CD8-positive, alpha-beta memory T cell (primary cell): Measurements from ENCODE around the gene PARD3. TPM values are rescaled to one million over a fixed set of nuclear protein-coding genes. Genes with fewer than 3 reads are reported as not detected.

Experiments used
- CTCF ChIA-PET: fragments of 350-600 bp; sonication (Branson Sonifier 250); formaldehyde crosslinking; loops from one replicate; lab custom pipeline; 2021; ENCODE audit warnings: antibody characterized with exemption; lab: Charles Lee
- POLR2A ChIA-PET: fragments of 350-600 bp; sonication (Branson Sonifier 250); formaldehyde crosslinking; loops from one replicate; lab custom pipeline; 2021; ENCODE audit warnings: antibody characterized with exemption; lab: Charles Lee
- DNase-seq, 5 donors: peaks; one replicate each; pipeline versions ENCODE4 v3.0.0 to v3.0.0-alpha.2; 2020 to 2022; ENCODE audit warnings: mixed read lengths in 1 of 5
- H3K27ac ChIP-seq: one replicate; pipeline ENCODE4 v1.7.0; 2013; ENCODE audit warnings: low read depth, mild to moderate bottlenecking, low read length, moderate library complexity
- H3K27me3 ChIP-seq: 2 replicates; pipeline ENCODE4 v1.7.0; 2013; ENCODE audit warnings: low read length, mild to moderate bottlenecking; ENCODE audit not compliant: insufficient read depth, poor library complexity, severe bottlenecking
- H3K36me3 ChIP-seq: 2 replicates; pipeline ENCODE4 v1.7.0; 2013; ENCODE audit warnings: mild to moderate bottlenecking, low read length, moderate library complexity; ENCODE audit not compliant: insufficient read depth
- H3K4me1 ChIP-seq: 2 replicates; pipeline ENCODE4 v1.7.0; 2013; ENCODE audit warnings: mild to moderate bottlenecking, low read length, moderate library complexity; ENCODE audit not compliant: insufficient read depth
- H3K4me3 ChIP-seq: 2 replicates; pipeline ENCODE4 v1.7.0; 2013; ENCODE audit warnings: mild to moderate bottlenecking, low read length
- H3K9me3 ChIP-seq: 2 replicates; pipeline ENCODE4 v1.7.0; 2013; ENCODE audit warnings: mild to moderate bottlenecking, low read length
- H3K27ac Mint-ChIP-seq, 8 donors: one replicate each; pipeline ENCODE4 v1.8.0; 2020 to 2021; ENCODE audit warnings: mixed read lengths in 8 of 8, mild to moderate bottlenecking in 6 of 8, inconsistent platforms in 3 of 8, moderate library complexity in 3 of 8
- H3K27me3 Mint-ChIP-seq, 2 donors: one replicate each; pipeline ENCODE4 v1.8.0; 2020 to 2021; ENCODE audit warnings: mixed read lengths in 2 of 2, mild to moderate bottlenecking in 1 of 2, moderate library complexity in 1 of 2
- H3K36me3 Mint-ChIP-seq, 3 donors: one replicate each; pipeline ENCODE4 v1.8.0; 2020 to 2021; ENCODE audit warnings: mixed read lengths in 3 of 3, inconsistent platforms in 1 of 3, mild to moderate bottlenecking in 1 of 3
- H3K4me1 Mint-ChIP-seq, 3 donors: one replicate each; pipeline ENCODE4 v1.8.0; 2020 to 2021; ENCODE audit warnings: mixed read lengths in 3 of 3, inconsistent platforms in 1 of 3, mild to moderate bottlenecking in 1 of 3
- H3K4me3 Mint-ChIP-seq, 7 donors: one replicate each; pipeline ENCODE4 v1.8.0; 2020 to 2021; ENCODE audit warnings: mixed read lengths in 7 of 7, mild to moderate bottlenecking in 6 of 7, moderate library complexity in 4 of 7, inconsistent platforms in 2 of 7
- H3K9me3 Mint-ChIP-seq, 5 donors: one replicate each; pipeline ENCODE4 v1.8.0; 2020 to 2022; ENCODE audit warnings: mixed read lengths in 5 of 5, mild to moderate bottlenecking in 3 of 5, moderate library complexity in 2 of 5, inconsistent platforms in 1 of 5
- polyA plus RNA-seq: library from polyadenylated mRNA; unstranded; fragments of 300-500 nt; fragmentation: Illumina TruSeq; gene quantifications from one replicate; pipeline ENCODE4 v1.2.3, GENCODE V29; 2021
- total RNA-seq, 2 experiments: library from RNA; stranded (reverse); gene quantifications; one replicate each; pipeline ENCODE4 v1.2.3, GENCODE V29; 2021

PARD3 gene
- total and polyA plus RNA-seq, 3 experiments from 2014 or later, result 0.27 to 0.46 TPM; not detected in 1

DNA sequence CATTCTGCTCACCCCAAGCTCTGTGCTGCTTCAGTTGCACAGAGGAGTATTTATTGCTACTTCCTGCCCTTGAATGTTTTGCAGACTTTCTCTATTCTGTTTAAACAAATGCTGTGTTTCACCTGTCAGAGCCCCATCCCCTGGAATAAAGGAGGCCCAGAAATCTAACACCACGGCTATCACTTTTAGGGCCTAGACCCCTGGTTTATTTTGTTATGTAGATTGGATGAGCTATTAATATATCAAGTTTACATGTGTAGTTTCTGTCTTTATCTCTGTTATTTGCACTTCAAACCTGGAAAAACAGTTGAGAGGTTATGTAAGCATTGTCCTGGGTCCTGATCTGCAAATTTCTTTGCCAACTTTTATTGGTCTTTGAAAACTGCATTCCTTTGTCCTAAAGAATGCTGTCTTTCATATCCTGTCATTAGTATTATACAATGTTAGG, 630.1 kb downstream of the PARD3 start:
- H3K4me3 ChIP-seq, result no peak overlapping the region
- no peaks in the 10 kb centered on the region for H3K9me3 ChIP-seq
- DNase-seq, result no peak
- Mint-ChIP-seq H3K27ac (no peak overlapping the region), H3K9me3 (peaks cover 0 to 2% (median 0%) of the 10 kb centered on the region in 5 donors), H3K27me3 (no peaks in the 10 kb centered on the region), H3K36me3 (no peaks in the 10 kb centered on the region), H3K4me3 (no peak overlapping the region), H3K4me1 (no peaks in the 10 kb centered on the region)
- H3K4me1 ChIP-seq, result no peaks in the 10 kb centered on the region
- no peak overlapping the region for H3K27ac ChIP-seq
- no peaks in the 10 kb centered on the region for H3K36me3 ChIP-seq
- H3K27me3 ChIP-seq, result no peaks in the 10 kb centered on the region
- POLR2A ChIA-PET, result no interaction called here
- CTCF ChIA-PET, result no interaction called here

DNA sequence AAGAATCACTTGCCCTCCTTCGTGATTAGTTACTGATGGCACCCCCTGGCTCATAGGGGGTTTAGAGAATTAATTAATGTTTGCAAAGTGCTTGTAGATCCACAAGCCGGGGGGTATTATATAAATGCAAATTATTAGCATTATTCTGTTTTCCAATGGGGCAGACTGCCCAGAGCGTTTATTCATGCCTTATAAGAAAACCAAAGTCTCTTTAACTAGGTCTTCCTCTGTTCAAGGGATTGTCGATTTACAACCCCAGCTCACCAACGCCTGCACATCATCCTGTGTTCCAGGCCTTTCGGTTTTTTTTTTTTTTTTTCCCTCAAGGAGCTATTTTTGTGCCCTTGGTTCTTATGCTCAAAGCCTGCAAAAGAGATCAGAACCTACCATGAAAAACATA, 630.7 kb downstream of the PARD3 start:
- Mint-ChIP-seq H3K9me3 (peaks cover 0 to 2% (median 0%) of the 10 kb centered on the region in 5 donors), H3K36me3 (no peaks in the 10 kb centered on the region), H3K27me3 (no peaks in the 10 kb centered on the region), H3K4me1 (no peaks in the 10 kb centered on the region), H3K27ac (peak overlapping the region in 1 of 8 donors; percentile 34), H3K4me3 (no peak overlapping the region)
- H3K4me3 ChIP-seq, result no peak overlapping the region
- ChIA-PET CTCF (no interaction called here), POLR2A (no interaction called here)
- no peaks in the 10 kb centered on the region for H3K9me3 ChIP-seq
- DNase-seq, result no peak
- H3K4me1 ChIP-seq, result no peaks in the 10 kb centered on the region
- no peak overlapping the region for H3K27ac ChIP-seq
- H3K36me3 ChIP-seq, result no peaks in the 10 kb centered on the region
- H3K27me3 ChIP-seq, result no peaks in the 10 kb centered on the region

DNA sequence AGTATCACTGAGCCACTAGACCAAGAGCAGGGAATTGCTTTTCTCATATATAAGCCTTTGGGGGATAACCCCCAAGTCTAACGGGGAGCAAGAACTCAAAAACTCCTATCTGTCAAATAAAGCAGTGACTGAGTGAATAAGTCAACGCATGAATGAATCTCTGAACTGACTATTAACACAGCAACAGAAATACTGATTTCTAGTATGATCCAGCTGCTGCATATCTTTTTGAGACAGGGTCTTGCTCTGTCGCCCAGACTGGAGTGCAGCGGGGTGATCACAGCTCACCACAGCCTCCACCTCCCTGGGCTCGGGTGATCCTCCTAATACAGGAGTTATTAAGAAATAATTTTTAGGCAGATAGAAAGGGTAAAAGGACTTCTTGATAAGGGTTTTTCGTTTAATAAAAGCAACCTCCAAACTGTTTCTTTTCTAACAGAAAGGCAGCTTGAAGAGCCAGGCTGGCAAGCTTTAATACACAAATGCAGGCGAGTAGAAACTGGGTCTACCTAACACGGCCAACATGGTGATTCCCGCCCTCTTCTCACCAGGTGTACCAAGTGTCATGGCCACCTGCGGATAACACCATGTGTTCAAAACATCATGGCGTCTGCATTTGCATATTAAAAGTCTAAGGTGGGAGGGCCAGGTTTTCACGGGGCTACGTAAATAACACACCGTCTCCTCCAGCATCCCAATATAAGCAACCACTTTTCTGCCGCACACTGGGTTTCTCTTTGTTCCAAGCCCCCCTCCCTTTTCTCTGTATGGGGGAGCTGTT, 631.9 kb downstream of the PARD3 start:
- H3K4me1 ChIP-seq, result no peaks in the 10 kb centered on the region
- H3K9me3 ChIP-seq, result no peaks in the 10 kb centered on the region
- no peaks in the 10 kb centered on the region for H3K27me3 ChIP-seq
- no peak for DNase-seq
- peaks cover 0 to 2% (median 0%) of the 10 kb centered on the region in 5 donors for H3K9me3 Mint-ChIP-seq
- no peak overlapping the region for H3K27ac ChIP-seq
- no peaks in the 10 kb centered on the region for H3K36me3 Mint-ChIP-seq
- no peak overlapping the region for H3K27ac Mint-ChIP-seq
- no peaks in the 10 kb centered on the region for H3K27me3 Mint-ChIP-seq
- H3K4me3 ChIP-seq, result no peak overlapping the region
- POLR2A ChIA-PET, result no interaction called here
- no peaks in the 10 kb centered on the region for H3K4me1 Mint-ChIP-seq
- no peaks in the 10 kb centered on the region for H3K36me3 ChIP-seq
- CTCF ChIA-PET, result no interaction called here
- no peak overlapping the region for H3K4me3 Mint-ChIP-seq

DNA sequence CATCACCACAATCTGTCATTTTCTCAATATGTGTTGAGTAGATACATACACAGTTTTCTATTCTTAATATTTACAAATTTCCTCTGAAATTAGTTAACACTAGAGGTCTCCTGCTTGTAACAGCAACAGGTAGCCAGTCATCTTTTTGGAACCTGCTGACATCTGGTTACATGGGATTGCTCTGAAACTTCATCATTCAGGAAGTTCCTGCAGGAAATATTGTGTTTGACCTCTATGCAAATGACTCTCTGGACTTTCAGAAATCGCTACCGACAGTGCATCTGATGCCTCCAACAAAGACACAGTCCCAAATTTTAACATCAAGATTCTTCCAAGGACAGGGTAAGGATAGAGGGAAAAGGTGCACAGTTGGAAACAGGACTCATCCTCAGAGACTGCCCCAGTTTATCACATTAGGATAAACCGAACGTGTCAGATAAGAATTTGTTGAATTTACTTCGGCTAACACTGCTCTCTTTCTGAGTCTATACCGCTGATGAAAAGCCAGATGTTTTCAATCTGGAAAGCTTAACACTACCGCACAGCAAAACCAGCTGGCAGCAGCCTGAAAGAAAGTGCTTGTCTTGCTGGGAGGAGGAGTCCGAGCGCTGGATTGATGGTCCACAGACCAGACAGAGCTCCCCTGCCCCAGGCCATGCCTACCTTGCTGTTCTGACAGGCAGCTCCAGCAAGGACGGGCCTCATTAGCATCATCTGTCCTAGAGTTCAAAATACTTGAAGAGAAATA, 633.4 kb downstream of the PARD3 start:
- H3K27ac ChIP-seq, result no peak overlapping the region
- peaks cover 0 to 4% (median 0%) of the 10 kb centered on the region in 5 donors for H3K9me3 Mint-ChIP-seq
- no peaks in the 10 kb centered on the region for H3K4me1 ChIP-seq
- no peak for DNase-seq
- no peaks in the 10 kb centered on the region for H3K9me3 ChIP-seq
- ChIA-PET POLR2A (no interaction called here), CTCF (no interaction called here)
- no peaks in the 10 kb centered on the region for H3K27me3 ChIP-seq
- H3K36me3 Mint-ChIP-seq, result no peaks in the 10 kb centered on the region
- H3K4me3 ChIP-seq, result no peak overlapping the region
- no peaks in the 10 kb centered on the region for H3K4me1 Mint-ChIP-seq
- H3K27ac Mint-ChIP-seq, result no peak overlapping the region
- no peak overlapping the region for H3K4me3 Mint-ChIP-seq
- H3K36me3 ChIP-seq, result no peaks in the 10 kb centered on the region
- peaks cover 0 to 3% of the 10 kb centered on the region in 2 donors for H3K27me3 Mint-ChIP-seq

DNA sequence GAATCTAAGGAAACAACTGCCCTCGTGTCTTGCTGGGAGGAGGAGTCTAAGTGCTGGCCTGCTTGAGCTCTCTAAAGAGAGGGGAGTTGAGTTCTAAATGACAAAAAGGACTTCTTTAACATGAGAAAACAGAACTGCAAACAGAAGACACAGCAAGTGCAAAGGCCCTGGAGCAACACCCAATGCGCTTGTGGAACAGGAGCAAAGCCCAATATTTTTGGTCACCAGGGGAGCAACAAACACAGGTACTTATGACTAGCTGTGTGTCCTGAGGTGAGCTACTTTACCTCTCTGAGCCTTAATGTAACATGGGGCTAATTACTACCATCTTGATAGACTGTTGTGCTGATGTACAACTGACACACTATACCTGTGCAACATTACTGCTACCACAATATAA, 634.3 kb downstream of the PARD3 start:
- Mint-ChIP-seq H3K9me3 (peaks cover 0 to 4% (median 0%) of the 10 kb centered on the region in 5 donors), H3K27ac (no peak overlapping the region), H3K4me3 (no peak overlapping the region), H3K27me3 (peaks cover 0 to 3% of the 10 kb centered on the region in 2 donors), H3K4me1 (no peaks in the 10 kb centered on the region), H3K36me3 (no peaks in the 10 kb centered on the region)
- H3K4me1 ChIP-seq, result no peaks in the 10 kb centered on the region
- no peaks in the 10 kb centered on the region for H3K9me3 ChIP-seq
- ChIA-PET CTCF (no interaction called here), POLR2A (no interaction called here)
- no peak for DNase-seq
- H3K27me3 ChIP-seq, result no peaks in the 10 kb centered on the region
- no peaks in the 10 kb centered on the region for H3K36me3 ChIP-seq
- H3K4me3 ChIP-seq, result no peak overlapping the region
- no peak overlapping the region for H3K27ac ChIP-seq

DNA sequence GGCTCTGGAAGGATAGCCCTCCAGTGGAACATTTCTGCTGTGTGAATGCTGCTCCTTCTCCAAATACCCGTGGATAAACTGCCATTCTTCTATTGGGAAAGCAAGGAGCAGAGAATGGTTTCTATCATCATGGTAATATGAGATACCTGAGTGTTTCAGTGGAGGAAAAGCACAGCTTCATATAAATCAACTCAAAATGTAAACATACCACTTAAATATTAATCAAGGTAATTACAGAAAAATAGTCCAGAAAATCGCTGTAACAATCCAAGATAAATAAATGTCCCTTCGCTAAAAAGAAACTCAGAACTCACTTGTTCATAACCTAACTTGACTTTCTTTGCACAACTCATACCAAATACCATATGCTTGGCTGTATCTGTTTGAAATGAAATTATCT, 635.8 kb downstream of the PARD3 start:
- no peaks in the 10 kb centered on the region for H3K4me1 ChIP-seq
- POLR2A ChIA-PET, result no interaction called here
- CTCF ChIA-PET, result no interaction called here
- no peaks in the 10 kb centered on the region for H3K36me3 ChIP-seq
- no peaks in the 10 kb centered on the region for H3K9me3 ChIP-seq
- no peaks in the 10 kb centered on the region for H3K27me3 ChIP-seq
- DNase-seq, result no peak
- Mint-ChIP-seq H3K4me3 (no peak overlapping the region), H3K27ac (no peak overlapping the region), H3K4me1 (no peaks in the 10 kb centered on the region), H3K9me3 (peaks cover 0 to 4% (median under 1%) of the 10 kb centered on the region in 5 donors), H3K36me3 (no peaks in the 10 kb centered on the region), H3K27me3 (peaks cover 0 to 3% of the 10 kb centered on the region in 2 donors)
- H3K27ac ChIP-seq, result no peak overlapping the region
- no peak overlapping the region for H3K4me3 ChIP-seq

DNA sequence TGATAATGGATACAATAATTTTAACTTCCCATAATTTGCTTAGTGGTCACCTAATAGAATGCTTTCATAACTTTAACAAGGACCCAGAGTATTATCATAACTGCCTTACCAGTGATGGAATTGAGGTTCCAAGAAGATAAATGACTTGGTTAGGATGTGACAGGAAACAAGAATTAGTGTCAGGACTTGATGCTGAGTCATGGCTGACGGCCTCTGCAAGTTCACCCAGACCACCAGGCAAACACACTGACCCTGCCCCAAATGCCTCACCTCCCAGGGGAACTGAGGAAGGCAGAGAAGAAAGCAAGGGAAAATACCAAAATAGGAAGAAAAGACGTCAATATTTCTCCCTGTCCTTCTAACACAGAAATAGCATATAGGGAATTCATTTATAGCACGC, 636.3 kb downstream of the PARD3 start:
- no peaks in the 10 kb centered on the region for H3K36me3 Mint-ChIP-seq
- peaks cover 0 to 3% of the 10 kb centered on the region in 2 donors for H3K27me3 Mint-ChIP-seq
- ChIA-PET CTCF (no interaction called here), POLR2A (no interaction called here)
- no peak overlapping the region for H3K4me3 Mint-ChIP-seq
- Histone ChIP-seq H3K27ac (no peak overlapping the region), H3K4me3 (no peak overlapping the region), H3K4me1 (no peaks in the 10 kb centered on the region), H3K27me3 (no peaks in the 10 kb centered on the region), H3K9me3 (no peaks in the 10 kb centered on the region), H3K36me3 (no peaks in the 10 kb centered on the region)
- no peak overlapping the region for H3K27ac Mint-ChIP-seq
- DNase-seq, result no peak
- peaks cover 0 to 4% (median 2%) of the 10 kb centered on the region in 5 donors for H3K9me3 Mint-ChIP-seq
- H3K4me1 Mint-ChIP-seq, result no peaks in the 10 kb centered on the region

DNA sequence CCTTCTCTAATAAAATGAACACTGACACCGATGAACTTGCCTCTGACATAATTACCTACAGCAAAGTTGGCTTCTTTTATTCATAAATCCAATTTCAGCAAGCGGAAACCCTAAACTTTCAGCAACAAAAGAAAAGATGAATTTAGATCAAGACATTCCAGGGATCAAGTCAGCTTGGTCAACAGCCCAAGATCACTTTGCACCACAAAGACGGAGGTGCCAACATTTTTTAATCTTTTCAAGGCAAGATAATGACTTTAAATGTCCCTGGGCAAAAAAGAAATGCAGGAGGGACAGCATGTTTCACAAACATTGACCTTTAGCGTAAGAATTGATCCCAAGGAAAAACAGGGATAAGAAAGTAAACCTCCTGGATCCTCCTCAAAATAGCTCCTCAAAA, 636.9 kb downstream of the PARD3 start:
- H3K27me3 ChIP-seq, result no peaks in the 10 kb centered on the region
- no peak overlapping the region for H3K27ac Mint-ChIP-seq
- no peaks in the 10 kb centered on the region for H3K4me1 Mint-ChIP-seq
- ChIA-PET CTCF (no interaction called here), POLR2A (no interaction called here)
- H3K36me3 Mint-ChIP-seq, result no peaks in the 10 kb centered on the region
- H3K4me1 ChIP-seq, result no peaks in the 10 kb centered on the region
- no peaks in the 10 kb centered on the region for H3K9me3 ChIP-seq
- peaks cover 0 to 4% (median 2%) of the 10 kb centered on the region in 5 donors for H3K9me3 Mint-ChIP-seq
- H3K4me3 Mint-ChIP-seq, result no peak overlapping the region
- no peaks in the 10 kb centered on the region for H3K36me3 ChIP-seq
- no peak overlapping the region for H3K4me3 ChIP-seq
- peaks cover 0 to 3% of the 10 kb centered on the region in 2 donors for H3K27me3 Mint-ChIP-seq
- no peak for DNase-seq
- no peak overlapping the region for H3K27ac ChIP-seq
